IPS-NIHi7 (cell line): Measurements from ENCODE around the gene TARBP1.

Experiments
- DNase-seq: peaks from one replicate; pipeline ENCODE4 v3.0.0; 2012; ENCODE audit warnings: mixed read lengths; ENCODE audit errors: extremely low spot score

TARBP1 gene

GRCh38 chr1:234484218-234484617 lies 5.2 kb upstream of the TARBP1 start:
- DNase-seq = no peak

- DNase-seq = no peak
Observed at GRCh38 chr1:234481771-234482170, 2.8 kb upstream of the TARBP1 start.

GRCh38 chr1:234479866-234480265 lies 887 bp upstream of the TARBP1 start:
- DNase-seq = no peak

GRCh38 chr1:234479310-234479559 lies 256 bp upstream of the TARBP1 start:
- no peak for DNase-seq

GRCh38 chr1:234478152-234478480 lies 863 bp downstream of the TARBP1 start:
- peak; percentile 72 for DNase-seq

- no peak for DNase-seq
Observed at GRCh38 chr1:234477386-234478151, 1.4 kb downstream of the TARBP1 start.

- no peak for DNase-seq
Observed at GRCh38 chr1:234476172-234476571, 2.8 kb downstream of the TARBP1 start.

- DNase-seq = peak; percentile 15
Observed at GRCh38 chr1:234475167-234475793, 3.7 kb downstream of the TARBP1 start.

GRCh38 chr1:234474375-234474774 lies 4.6 kb downstream of the TARBP1 start:
- no peak for DNase-seq

- no peak for DNase-seq
Observed at GRCh38 chr1:234473118-234473517, 5.9 kb downstream of the TARBP1 start.

GRCh38 chr1:234469376-234469775 lies 9.6 kb downstream of the TARBP1 start:
- no peak for DNase-seq

GRCh38 chr1:234468580-234468979 lies 10.4 kb downstream of the TARBP1 start:
- DNase-seq = no peak

- no peak for DNase-seq
Observed at GRCh38 chr1:234467821-234468220, 11.2 kb downstream of the TARBP1 start.

GRCh38 chr1:234466945-234467344 lies 12.0 kb downstream of the TARBP1 start:
- DNase-seq = no peak

- no peak for DNase-seq
Observed at GRCh38 chr1:234463749-234464148, 15.2 kb downstream of the TARBP1 start.

- no peak for DNase-seq
Observed at GRCh38 chr1:234460652-234461051, 18.3 kb downstream of the TARBP1 start.

- DNase-seq = no peak
Observed at GRCh38 chr1:234458352-234459017, 20.5 kb downstream of the TARBP1 start.

- no peak for DNase-seq
Observed at GRCh38 chr1:234454926-234455325, 24.1 kb downstream of the TARBP1 start.

- DNase-seq = no peak
Observed at GRCh38 chr1:234452406-234452965, 26.5 kb downstream of the TARBP1 start.

GRCh38 chr1:234440348-234440747 lies 38.6 kb downstream of the TARBP1 start:
- DNase-seq = no peak

GRCh38 chr1:234438579-234438978 lies 40.4 kb downstream of the TARBP1 start:
- no peak for DNase-seq

- DNase-seq = no peak
Observed at GRCh38 chr1:234437423-234438171, 41.4 kb downstream of the TARBP1 start.
